ENCODE results near the gene EYS.

The EYS gene

GRCh38 chr6:64703922-64704321 lies 1003.1 kb downstream of the EYS start:
- DNase-seq, result no peak

GRCh38 chr6:64696053-64696452 lies 1011.0 kb downstream of the EYS start:
- DNase-seq, result no peak

GRCh38 chr6:64694356-64694755 lies 1012.7 kb downstream of the EYS start:
- no peak for DNase-seq

GRCh38 chr6:64691064-64691463 lies 1016.0 kb downstream of the EYS start:
- DNase-seq, result no peak

GRCh38 chr6:64685401-64685800 lies 1021.6 kb downstream of the EYS start:
- DNase-seq, result no peak

- peak; percentile 11 for DNase-seq
Measured at GRCh38 chr6:64683682-64684081, 1023.3 kb downstream of the EYS start.

GRCh38 chr6:64681416-64682160 lies 1025.4 kb downstream of the EYS start:
- DNase-seq, result no peak

- no peak for DNase-seq
Measured at GRCh38 chr6:64680446-64680845, 1026.6 kb downstream of the EYS start.

GRCh38 chr6:64679416-64679815 lies 1027.6 kb downstream of the EYS start:
- DNase-seq, result no peak

- peak; percentile 8 for DNase-seq
Measured at GRCh38 chr6:64672651-64673050, 1034.4 kb downstream of the EYS start.

GRCh38 chr6:64672131-64672530 lies 1034.9 kb downstream of the EYS start:
- DNase-seq, result no peak

GRCh38 chr6:64665137-64665536 lies 1041.9 kb downstream of the EYS start:
- no peak for DNase-seq

- DNase-seq, result no peak
Measured at GRCh38 chr6:64664480-64664879, 1042.5 kb downstream of the EYS start.

GRCh38 chr6:64644024-64644423 lies 1063.0 kb downstream of the EYS start:
- no peak for DNase-seq

- no peak for DNase-seq
Measured at GRCh38 chr6:64630901-64631300, 1076.1 kb downstream of the EYS start.

GRCh38 chr6:64622944-64623343 lies 1084.1 kb downstream of the EYS start:
- DNase-seq, result no peak

- DNase-seq, result no peak
Measured at GRCh38 chr6:64602993-64603392, 1104.0 kb downstream of the EYS start.

- DNase-seq, result no peak
Measured at GRCh38 chr6:64591676-64592036, 1115.4 kb downstream of the EYS start.

GRCh38 chr6:64590965-64591675 lies 1115.9 kb downstream of the EYS start:
- DNase-seq, result no peak

GRCh38 chr6:64589961-64590360 lies 1117.1 kb downstream of the EYS start:
- DNase-seq, result no peak

- peak; percentile 26 for DNase-seq
Measured at GRCh38 chr6:64580346-64580745, 1126.7 kb downstream of the EYS start.

- DNase-seq, result no peak
Measured at GRCh38 chr6:64553249-64553786, 1153.7 kb downstream of the EYS start.

- DNase-seq, result no peak
Measured at GRCh38 chr6:64547594-64548268, 1159.3 kb downstream of the EYS start.

- DNase-seq, result no peak
Measured at GRCh38 chr6:64539917-64540316, 1167.1 kb downstream of the EYS start.

Measured in fibroblast of skin of right biceps (primary cell).